Coronary artery (tissue), 2 donors: ENCODE results near the gene ABCG1.

ENCODE experiments used
- DNase-seq: peaks from one replicate; pipeline ENCODE4 v3.0.0-alpha.2; 2017; ENCODE audit warnings: low spot score
- H3K27ac ChIP-seq, 2 donors: fragments of 200-600 bp; sonication (generic); one replicate each; pipeline ENCODE4 v1.5.1; 2016 to 2019
- H3K4me3 ChIP-seq: fragments of 200-600 bp; sonication (generic); 2 replicates; pipeline ENCODE4 v1.5.1; 2016; ENCODE audit warnings: mild to moderate bottlenecking, moderate library complexity
- CTCF ChIP-seq: fragments of 200-600 bp; sonication (generic); IDR thresholded peaks from one replicate; pipeline ENCODE4 v1.5.1; 2019; ENCODE audit warnings: antibody characterized with exemption

Gene ABCG1

GRCh38 chr21:42272109-42272962 lies 53.4 kb downstream of the ABCG1 start:
- H3K27ac ChIP-seq: no peak overlapping the region
- no peak for DNase-seq
- TF ChIP-seq CTCF: no peak
- no peak overlapping the region for H3K4me3 ChIP-seq

- H3K27ac ChIP-seq: no peak overlapping the region
- no peak for TF ChIP-seq CTCF
- no peak overlapping the region for H3K4me3 ChIP-seq
- DNase-seq: no peak
Observed at GRCh38 chr21:42272984-42273600, 54.2 kb downstream of the ABCG1 start.

- DNase-seq: no peak
- H3K4me3 ChIP-seq: no peak overlapping the region
- H3K27ac ChIP-seq: no peak overlapping the region
- TF ChIP-seq CTCF: no peak
Observed at GRCh38 chr21:42276076-42276475, 57.1 kb downstream of the ABCG1 start.

- Histone ChIP-seq H3K27ac (no peak overlapping the region), H3K4me3 (no peak overlapping the region)
- no peak for TF ChIP-seq CTCF
- no peak for DNase-seq
Observed at GRCh38 chr21:42276526-42277154, 57.7 kb downstream of the ABCG1 start.

GRCh38 chr21:42277593-42277992 lies 58.7 kb downstream of the ABCG1 start:
- no peak for DNase-seq
- no peak for TF ChIP-seq CTCF
- no peak overlapping the region for H3K27ac ChIP-seq

GRCh38 chr21:42278451-42279149 lies 59.7 kb downstream of the ABCG1 start:
- H3K27ac ChIP-seq: no peak overlapping the region
- no peak for TF ChIP-seq CTCF
- no peak overlapping the region for H3K4me3 ChIP-seq
- DNase-seq: no peak

More at GRCh38 chr21:42277593-42277992, 58.7 kb downstream of the ABCG1 start:
- no peak overlapping the region for H3K4me3 ChIP-seq
